Neuron (in vitro differentiated cells): ENCODE data around the gene SYK.

ENCODE experiments used
- H2AFZ ChIP-seq: one replicate; pipeline ENCODE4 v1.6.1; 2013; ENCODE audit warnings: low read depth, mild to moderate bottlenecking, inconsistent platforms, low read length, moderate library complexity
- H3K27me3 ChIP-seq: one replicate; pipeline ENCODE4 v1.6.1; 2013; ENCODE audit warnings: low read length; ENCODE audit not compliant: insufficient read depth
- H3K36me3 ChIP-seq: one replicate; pipeline ENCODE4 v1.6.1; 2013; ENCODE audit warnings: low read length; ENCODE audit not compliant: insufficient read depth
- H3K4me1 ChIP-seq: one replicate; pipeline ENCODE4 v1.6.1; 2013; ENCODE audit warnings: low read length; ENCODE audit not compliant: insufficient read depth
- H3K4me3 ChIP-seq: 2 replicates; pipeline ENCODE4 v1.5.1; 2013; ENCODE audit warnings: mild to moderate bottlenecking, low read length, moderate library complexity
- H3K9me3 ChIP-seq: one replicate; pipeline ENCODE4 v1.6.1; 2013; ENCODE audit warnings: low read length

Gene SYK

DNA sequence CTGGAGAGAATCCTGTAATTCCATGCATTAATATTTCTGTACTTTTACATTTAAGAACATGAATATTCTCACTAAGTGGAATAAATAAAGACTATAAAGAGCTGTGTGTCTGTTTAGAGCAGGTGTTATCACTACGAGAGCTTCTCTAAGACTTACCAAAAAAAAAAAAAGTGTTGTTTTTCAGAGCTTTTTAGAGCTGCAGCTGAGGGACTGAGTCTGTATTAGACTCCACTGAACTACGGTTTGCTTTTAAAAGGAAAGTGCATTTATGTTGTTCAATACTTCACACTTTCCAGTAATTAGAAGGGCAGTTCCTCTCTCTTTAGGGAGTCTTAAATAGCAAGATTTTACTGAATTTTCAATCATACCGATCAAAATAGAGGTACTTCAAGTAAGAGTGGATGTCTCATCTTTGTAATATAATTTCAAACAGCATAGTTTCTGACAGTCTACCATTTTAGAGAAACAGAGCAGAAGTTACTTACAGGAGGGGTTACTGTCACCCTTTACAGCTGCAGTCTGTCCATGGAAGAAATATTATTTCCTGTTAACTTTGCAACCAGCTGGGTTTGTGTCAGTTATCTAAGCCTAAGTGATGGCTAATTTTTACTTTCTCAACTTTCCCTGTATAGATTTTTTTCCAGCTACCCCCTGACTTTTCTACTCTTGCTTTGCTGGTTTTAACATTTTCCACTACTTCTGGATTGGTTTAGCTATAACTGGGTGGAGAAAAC, 2.4 kb downstream of the SYK start:
- Histone ChIP-seq H2AFZ (no peak overlapping the region), H3K27me3 (peaks cover 57% of the 10 kb centered on the region), H3K4me3 (no peak overlapping the region), H3K36me3 (no peaks in the 10 kb centered on the region), H3K4me1 (no peaks in the 10 kb centered on the region), H3K9me3 (peaks cover 3% of the 10 kb centered on the region)

DNA sequence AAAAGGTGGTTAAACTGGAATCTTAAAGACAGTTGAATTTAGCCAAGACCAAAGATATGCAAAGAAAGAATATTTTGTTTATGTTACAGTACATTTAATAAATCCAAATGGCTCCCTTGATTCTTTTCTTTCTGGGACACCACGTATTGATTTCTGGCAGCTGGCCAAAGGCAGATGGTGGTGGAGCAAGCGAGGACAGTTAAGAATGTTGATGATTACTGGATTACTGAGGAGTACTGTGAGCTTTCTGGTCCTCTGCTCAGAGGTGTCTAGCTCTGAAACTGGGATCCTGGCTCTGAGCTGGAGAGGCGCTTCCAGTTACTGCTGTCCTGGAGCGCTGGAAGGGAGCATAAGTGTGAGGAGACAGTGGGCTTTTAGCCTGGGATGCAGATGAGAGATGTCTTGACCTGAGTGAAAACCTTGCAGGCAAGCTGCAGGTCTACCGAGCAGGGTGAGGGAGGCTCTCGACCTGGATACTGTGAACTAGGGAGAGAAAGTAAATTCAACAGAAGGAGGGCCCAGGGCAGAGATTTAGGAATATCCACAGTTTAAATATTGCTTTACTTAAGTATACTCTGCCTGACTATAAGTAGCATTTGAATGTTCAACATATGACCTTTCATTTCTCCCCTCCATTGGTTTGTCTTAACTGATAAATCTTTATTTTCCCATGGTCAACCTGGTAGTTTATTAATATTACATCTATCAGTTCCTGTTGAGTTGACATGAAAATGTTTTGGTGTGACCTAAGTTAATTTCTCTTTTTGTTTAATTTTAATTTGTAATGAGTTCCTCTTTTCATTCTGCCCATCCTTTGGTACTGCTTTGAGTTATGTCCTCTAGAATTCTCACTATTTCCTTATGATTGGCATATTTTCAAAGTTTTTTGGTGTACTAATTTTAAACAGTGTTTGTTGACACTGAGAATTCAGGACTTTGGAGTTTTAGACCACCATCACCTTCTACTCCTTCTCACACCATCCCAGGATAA, 3.7 kb downstream of the SYK start:
- Histone ChIP-seq H3K27me3 (peaks cover 49% of the 10 kb centered on the region), H3K4me1 (no peaks in the 10 kb centered on the region), H3K9me3 (peaks cover 3% of the 10 kb centered on the region), H3K4me3 (no peak overlapping the region), H3K36me3 (no peaks in the 10 kb centered on the region), H2AFZ (no peak overlapping the region)

DNA sequence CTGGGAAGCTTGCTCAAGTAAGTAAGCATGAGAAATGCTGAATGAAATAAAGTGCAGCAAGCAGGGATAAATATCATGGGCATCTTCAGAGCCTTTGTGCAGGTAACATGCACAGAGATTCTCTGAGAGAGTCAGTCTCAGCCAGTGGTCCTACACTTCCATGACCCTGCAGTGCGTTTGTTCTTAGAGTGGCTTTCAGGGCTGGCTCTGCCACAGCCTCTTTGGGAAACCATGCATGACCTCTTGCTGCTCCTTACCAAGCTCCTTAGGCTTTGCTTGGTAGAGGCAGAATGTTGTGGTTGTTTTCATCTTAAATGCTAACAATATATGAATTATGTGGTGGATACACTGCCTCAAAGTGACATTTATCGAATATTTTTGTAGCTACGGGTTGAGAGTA, 5.4 kb downstream of the SYK start:
- no peak overlapping the region for H3K4me3 ChIP-seq
- H3K9me3 ChIP-seq = no peaks in the 10 kb centered on the region
- H3K36me3 ChIP-seq = no peaks in the 10 kb centered on the region
- peaks cover 37% of the 10 kb centered on the region for H3K27me3 ChIP-seq
- no peaks in the 10 kb centered on the region for H3K4me1 ChIP-seq
- H2AFZ ChIP-seq = no peak overlapping the region

- H3K4me1 ChIP-seq = no peaks in the 10 kb centered on the region
- no peaks in the 10 kb centered on the region for H3K36me3 ChIP-seq
- H3K27me3 ChIP-seq = peaks cover 25% of the 10 kb centered on the region
- H3K9me3 ChIP-seq = no peaks in the 10 kb centered on the region
- H3K4me3 ChIP-seq = no peak overlapping the region
- no peak overlapping the region for H2AFZ ChIP-seq
Measured at GRCh38 chr9:90808398-90808797, 6.8 kb downstream of the SYK start.

DNA sequence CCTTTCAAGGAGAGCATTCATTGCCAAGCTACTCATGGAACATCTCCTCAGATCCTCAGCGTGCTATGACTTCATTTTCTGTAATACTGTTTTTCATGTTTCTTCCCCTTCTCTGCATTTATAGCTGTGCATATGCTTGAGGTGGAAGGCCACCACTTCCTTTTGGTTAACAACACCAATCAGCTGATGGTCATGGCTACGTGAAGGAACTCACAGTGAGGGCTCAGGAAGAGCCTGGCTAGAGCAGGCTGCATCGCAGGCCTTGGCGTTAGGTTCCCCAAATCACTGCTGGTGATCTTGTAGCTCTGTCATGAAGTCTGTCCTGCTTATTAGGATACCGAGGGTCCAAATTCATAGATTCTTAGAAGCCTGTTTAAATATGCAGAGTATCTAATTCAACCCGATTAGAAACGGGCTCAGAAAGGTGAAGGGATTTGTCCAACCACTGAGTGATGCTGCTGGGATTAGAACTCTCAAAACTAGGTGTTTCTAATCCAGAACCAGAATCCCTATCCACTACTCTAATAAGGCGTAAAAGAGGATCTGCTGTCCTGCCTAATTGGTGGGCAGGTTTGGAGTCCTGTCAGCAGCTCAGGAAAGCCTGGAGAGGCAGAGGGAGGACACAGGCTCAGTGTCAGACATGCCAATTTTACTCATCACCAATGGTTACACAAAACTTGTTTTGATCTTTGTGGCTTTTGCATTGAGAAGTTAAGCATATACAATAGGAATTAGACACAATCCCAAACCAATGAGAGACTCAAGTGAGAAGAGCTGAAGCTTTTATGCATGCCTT, 7.5 kb downstream of the SYK start:
- Histone ChIP-seq H3K9me3 (no peaks in the 10 kb centered on the region), H3K4me1 (no peaks in the 10 kb centered on the region), H3K36me3 (no peaks in the 10 kb centered on the region), H2AFZ (no peak overlapping the region), H3K4me3 (no peak overlapping the region), H3K27me3 (peaks cover 19% of the 10 kb centered on the region)

DNA sequence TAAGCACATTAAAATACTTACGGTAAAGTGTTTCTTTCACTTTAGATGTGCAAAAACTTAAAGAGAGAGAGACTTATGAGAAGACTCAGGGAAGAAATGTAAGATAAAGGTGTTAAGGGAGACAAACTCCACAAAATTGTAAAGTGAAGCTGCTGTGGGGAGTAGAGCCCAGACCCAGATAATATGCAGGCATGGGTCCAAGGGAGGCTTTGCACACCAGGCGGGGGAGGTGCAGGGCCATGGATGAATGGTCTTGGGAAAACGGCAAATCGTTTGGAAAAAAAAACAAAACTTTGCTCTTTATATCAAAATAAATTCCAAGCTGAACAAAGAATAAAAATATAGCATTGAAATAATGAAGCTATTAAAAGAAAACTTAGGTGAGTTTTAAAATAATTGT, 9.1 kb downstream of the SYK start:
- no peaks in the 10 kb centered on the region for H3K36me3 ChIP-seq
- H2AFZ ChIP-seq = no peak overlapping the region
- H3K4me1 ChIP-seq = no peaks in the 10 kb centered on the region
- no peak overlapping the region for H3K4me3 ChIP-seq
- peaks cover 6% of the 10 kb centered on the region for H3K27me3 ChIP-seq
- H3K9me3 ChIP-seq = no peaks in the 10 kb centered on the region

DNA sequence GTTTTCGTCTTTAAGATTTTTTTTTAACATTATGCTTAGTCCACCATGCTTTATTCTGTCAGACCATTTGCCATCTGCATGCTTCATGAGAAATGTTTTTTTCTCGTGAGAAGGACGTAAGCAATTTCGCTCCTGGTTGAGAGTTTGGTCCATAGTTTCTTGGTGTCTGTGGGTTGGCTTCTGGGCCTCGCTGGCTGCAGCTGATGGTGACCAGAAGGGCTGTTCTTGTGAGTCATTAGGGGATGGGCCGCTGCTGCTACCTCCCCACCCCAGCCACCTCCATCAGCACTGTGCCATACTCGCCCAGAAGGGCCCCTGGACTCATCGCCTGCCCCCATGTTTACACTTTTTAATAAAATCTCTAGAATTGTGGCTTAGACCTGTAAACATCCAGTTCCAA, 11.4 kb downstream of the SYK start:
- Histone ChIP-seq H3K9me3 (no peaks in the 10 kb centered on the region), H3K27me3 (no peaks in the 10 kb centered on the region), H3K36me3 (no peaks in the 10 kb centered on the region), H2AFZ (no peak overlapping the region), H3K4me1 (no peaks in the 10 kb centered on the region), H3K4me3 (no peak overlapping the region)

DNA sequence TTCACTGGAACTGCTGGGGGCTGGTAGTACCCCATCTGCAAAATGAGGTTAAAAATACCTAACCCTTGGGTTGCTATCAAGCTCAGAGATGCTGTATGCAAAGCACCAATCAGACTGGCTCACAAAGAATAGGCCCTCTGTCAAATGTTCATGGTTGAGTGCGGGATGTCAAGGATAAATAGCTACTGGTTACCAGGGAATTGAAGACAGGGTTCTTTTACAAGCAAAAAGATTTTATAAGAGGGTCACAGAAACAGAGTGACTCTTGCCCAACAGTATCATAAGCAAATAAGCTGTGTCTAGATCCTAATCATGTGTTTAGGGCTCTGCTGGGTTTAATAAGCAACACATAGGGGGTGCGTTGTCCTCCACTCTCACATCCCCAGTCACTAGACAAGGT, 11.9 kb downstream of the SYK start:
- Histone ChIP-seq H2AFZ (no peak overlapping the region), H3K27me3 (no peaks in the 10 kb centered on the region), H3K36me3 (no peaks in the 10 kb centered on the region), H3K4me3 (no peak overlapping the region), H3K4me1 (no peaks in the 10 kb centered on the region), H3K9me3 (no peaks in the 10 kb centered on the region)

DNA sequence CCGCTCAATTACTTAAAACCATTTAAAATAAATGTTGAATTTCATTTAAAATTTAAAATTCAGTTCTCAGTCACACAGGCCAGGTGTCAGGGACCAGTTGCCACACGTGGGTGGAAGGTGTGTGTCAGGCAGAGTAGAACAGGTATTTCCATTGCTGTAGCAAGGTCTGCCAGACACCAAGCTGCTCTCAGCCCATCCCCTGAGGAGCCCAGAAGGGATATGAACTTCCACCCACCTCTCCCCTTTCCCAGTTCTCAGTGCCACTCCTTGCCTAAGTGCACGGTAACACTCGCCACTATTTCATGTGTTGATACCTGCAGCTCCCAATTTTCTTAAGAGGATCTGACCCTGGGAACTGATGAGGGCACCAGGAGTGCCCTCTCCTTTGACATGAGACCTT, 12.7 kb downstream of the SYK start:
- no peaks in the 10 kb centered on the region for H3K9me3 ChIP-seq
- no peak overlapping the region for H3K4me3 ChIP-seq
- H3K4me1 ChIP-seq = no peaks in the 10 kb centered on the region
- no peak overlapping the region for H2AFZ ChIP-seq
- no peaks in the 10 kb centered on the region for H3K36me3 ChIP-seq
- no peaks in the 10 kb centered on the region for H3K27me3 ChIP-seq

GRCh38 chr9:90815183-90815943, 13.7 kb downstream of the SYK start:
- no peak overlapping the region for H2AFZ ChIP-seq
- H3K27me3 ChIP-seq = no peaks in the 10 kb centered on the region
- no peaks in the 10 kb centered on the region for H3K4me1 ChIP-seq
- H3K4me3 ChIP-seq = no peak overlapping the region
- H3K36me3 ChIP-seq = no peaks in the 10 kb centered on the region
- no peaks in the 10 kb centered on the region for H3K9me3 ChIP-seq

DNA sequence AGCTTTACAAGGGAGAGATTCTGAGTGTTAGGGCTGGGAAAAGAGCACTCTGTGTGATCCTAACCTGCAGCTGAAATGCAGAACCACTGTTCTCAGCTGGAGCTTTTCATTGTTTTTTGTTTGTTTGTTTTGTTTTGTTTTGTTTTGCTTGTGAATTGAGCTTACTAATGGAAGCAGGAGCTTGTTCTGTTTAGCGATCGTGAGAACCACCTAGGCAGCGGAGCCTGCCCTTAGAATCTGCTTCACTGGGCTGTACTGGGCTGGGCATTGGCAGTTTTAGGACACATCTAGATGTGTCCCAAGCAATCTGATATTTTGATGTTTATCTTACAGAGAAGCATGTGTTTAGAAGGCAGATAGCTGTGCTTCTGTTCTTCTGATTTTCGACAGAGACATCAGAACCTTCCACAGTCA, 14.3 kb downstream of the SYK start:
- H3K36me3 ChIP-seq = no peaks in the 10 kb centered on the region
- H3K4me1 ChIP-seq = no peaks in the 10 kb centered on the region
- H2AFZ ChIP-seq = no peak overlapping the region
- H3K27me3 ChIP-seq = no peaks in the 10 kb centered on the region
- no peaks in the 10 kb centered on the region for H3K9me3 ChIP-seq
- H3K4me3 ChIP-seq = no peak overlapping the region

GRCh38 chr9:90816690-90817089, 15.1 kb downstream of the SYK start:
- Histone ChIP-seq H3K4me1 (no peaks in the 10 kb centered on the region), H3K4me3 (no peak overlapping the region), H3K27me3 (no peaks in the 10 kb centered on the region), H3K9me3 (no peaks in the 10 kb centered on the region), H2AFZ (no peak overlapping the region), H3K36me3 (no peaks in the 10 kb centered on the region)
